Erythroblast (primary cell): ENCODE data around the gene CUX1.

Experiments
- GATA1 ChIP-seq: IDR thresholded peaks from 2 replicates; pipeline ENCODE4 v1.6.1; 2011; ENCODE audit warnings: low read depth, mild to moderate bottlenecking, control low read depth, low read length, moderate library complexity
- POLR2A ChIP-seq: IDR thresholded peaks from 2 replicates; pipeline ENCODE4 v1.6.1; 2011; ENCODE audit warnings: mild to moderate bottlenecking, low read length

GRCh38 chr7:101835136-101835535 is 17.7 kb downstream of the CUX1 start:
- TF ChIP-seq POLR2A (no peak), GATA1 (no peak)
